ENCODE measurements around the gene PDE4D.

Gene PDE4D

GRCh38 chr5:59770953-59771352 is 122.6 kb downstream of the PDE4D start:
- H3K79me2 ChIP-seq (ENCODE audit: low read length) = no peaks in the 10 kb centered on the region
- H3K4me3 ChIP-seq (ENCODE audit: low read length) = no peak overlapping the region
- no peak for DNase-seq
- H2AFZ ChIP-seq (ENCODE audit: low read length) = no peak overlapping the region
- H3K9ac ChIP-seq (ENCODE audit: low read length) = no peak overlapping the region
- no peaks in the 10 kb centered on the region for H3K36me3 ChIP-seq (replicated peaks; ENCODE audit: insufficient read depth, low read length)
- no peaks in the 10 kb centered on the region for H4K20me1 ChIP-seq (ENCODE audit: insufficient read depth, low read length)
- no peaks in the 10 kb centered on the region for H3K4me1 ChIP-seq (ENCODE audit: low read length)
- no peaks in the 10 kb centered on the region for H3K27me3 ChIP-seq (replicated peaks; ENCODE audit: insufficient read depth, low read length)
- no peaks in the 10 kb centered on the region for H3K9me3 ChIP-seq (replicated peaks; ENCODE audit: insufficient read depth, low read length)
- H3K9me2 ChIP-seq (replicated peaks; ENCODE audit: insufficient read depth, low read length) = no peaks in the 10 kb centered on the region
- H3K4me2 ChIP-seq (ENCODE audit: low read depth, low read length) = no peak overlapping the region
- TF ChIP-seq, protein P1, sequence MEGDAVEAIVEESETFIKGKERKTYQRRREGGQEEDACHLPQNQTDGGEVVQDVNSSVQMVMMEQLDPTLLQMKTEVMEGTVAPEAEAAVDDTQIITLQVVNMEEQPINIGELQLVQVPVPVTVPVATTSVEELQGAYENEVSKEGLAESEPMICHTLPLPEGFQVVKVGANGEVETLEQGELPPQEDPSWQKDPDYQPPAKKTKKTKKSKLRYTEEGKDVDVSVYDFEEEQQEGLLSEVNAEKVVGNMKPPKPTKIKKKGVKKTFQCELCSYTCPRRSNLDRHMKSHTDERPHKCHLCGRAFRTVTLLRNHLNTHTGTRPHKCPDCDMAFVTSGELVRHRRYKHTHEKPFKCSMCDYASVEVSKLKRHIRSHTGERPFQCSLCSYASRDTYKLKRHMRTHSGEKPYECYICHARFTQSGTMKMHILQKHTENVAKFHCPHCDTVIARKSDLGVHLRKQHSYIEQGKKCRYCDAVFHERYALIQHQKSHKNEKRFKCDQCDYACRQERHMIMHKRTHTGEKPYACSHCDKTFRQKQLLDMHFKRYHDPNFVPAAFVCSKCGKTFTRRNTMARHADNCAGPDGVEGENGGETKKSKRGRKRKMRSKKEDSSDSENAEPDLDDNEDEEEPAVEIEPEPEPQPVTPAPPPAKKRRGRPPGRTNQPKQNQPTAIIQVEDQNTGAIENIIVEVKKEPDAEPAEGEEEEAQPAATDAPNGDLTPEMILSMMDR (IDR thresholded peaks at IDR 0.05; ENCODE audit: low read length) = no peak
- no peak for TF ChIP-seq EZH2 (optimal IDR thresholded peaks at IDR 0.05; ENCODE audit: low read depth, low read length)
- TF ChIP-seq EZH2phosphoT487 (IDR thresholded peaks at IDR 0.05; ENCODE audit: low read length) = no peak
- H3F3A ChIP-seq (ENCODE audit: insufficient read depth, low read length) = no peaks in the 10 kb centered on the region
- H3K27ac ChIP-seq (ENCODE audit: low read length) = no peak overlapping the region

DNA sequence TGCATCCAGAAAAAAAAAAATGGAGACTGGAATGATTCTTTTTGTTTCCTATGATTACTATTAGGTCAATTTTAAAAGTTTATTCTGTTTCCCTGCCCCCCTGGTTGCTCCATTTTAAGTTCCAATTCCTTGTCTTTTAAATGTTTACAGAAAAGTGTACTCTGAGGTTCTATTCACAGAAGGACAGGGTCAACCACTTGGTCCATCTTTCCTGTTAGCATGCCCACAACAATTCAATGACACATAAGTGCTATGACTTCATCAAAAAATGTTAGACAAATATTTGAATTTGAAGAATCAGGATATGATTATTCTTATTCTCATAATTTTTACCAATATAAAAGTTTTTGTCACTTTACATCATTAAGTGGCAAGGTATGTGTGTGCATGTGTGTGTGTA is 123.7 kb downstream of the PDE4D start:
- no peak for DNase-seq
- no peaks in the 10 kb centered on the region for H3K9me3 ChIP-seq (replicated peaks; ENCODE audit: insufficient read depth, low read length)
- H3K4me1 ChIP-seq (ENCODE audit: low read length) = no peaks in the 10 kb centered on the region
- no peaks in the 10 kb centered on the region for H3K36me3 ChIP-seq (replicated peaks; ENCODE audit: insufficient read depth, low read length)
- TF ChIP-seq EZH2phosphoT487 (IDR thresholded peaks at IDR 0.05; ENCODE audit: low read length) (no peak), EZH2 (optimal IDR thresholded peaks at IDR 0.05; ENCODE audit: low read depth, low read length) (no peak)
- TF ChIP-seq, protein P1 (IDR thresholded peaks at IDR 0.05; ENCODE audit: low read length) = no peak
- H3K9ac ChIP-seq (ENCODE audit: low read length) = no peak overlapping the region
- H2AFZ ChIP-seq (ENCODE audit: low read length) = no peak overlapping the region
- H3K4me2 ChIP-seq (ENCODE audit: low read depth, low read length) = no peak overlapping the region
- no peaks in the 10 kb centered on the region for H3K79me2 ChIP-seq (ENCODE audit: low read length)
- H3K27ac ChIP-seq (ENCODE audit: low read length) = no peak overlapping the region
- no peaks in the 10 kb centered on the region for H4K20me1 ChIP-seq (ENCODE audit: insufficient read depth, low read length)
- no peaks in the 10 kb centered on the region for H3F3A ChIP-seq (ENCODE audit: insufficient read depth, low read length)
- H3K27me3 ChIP-seq (replicated peaks; ENCODE audit: insufficient read depth, low read length) = no peaks in the 10 kb centered on the region
- no peak overlapping the region for H3K4me3 ChIP-seq (ENCODE audit: low read length)
- H3K9me2 ChIP-seq (replicated peaks; ENCODE audit: insufficient read depth, low read length) = no peaks in the 10 kb centered on the region

- Histone ChIP-seq H3K9ac (ENCODE audit: low read length) (no peak overlapping the region), H3K27ac (ENCODE audit: low read length) (no peak overlapping the region), H3K4me2 (ENCODE audit: low read depth, low read length) (no peak overlapping the region), H2AFZ (ENCODE audit: low read length) (no peak overlapping the region), H3K9me2 (replicated peaks; ENCODE audit: insufficient read depth, low read length) (no peaks in the 10 kb centered on the region), H3F3A (ENCODE audit: insufficient read depth, low read length) (no peaks in the 10 kb centered on the region), H3K4me3 (ENCODE audit: low read length) (no peak overlapping the region), H3K9me3 (replicated peaks; ENCODE audit: insufficient read depth, low read length) (no peaks in the 10 kb centered on the region), H3K27me3 (replicated peaks; ENCODE audit: insufficient read depth, low read length) (no peaks in the 10 kb centered on the region), H3K79me2 (ENCODE audit: low read length) (no peaks in the 10 kb centered on the region), H4K20me1 (ENCODE audit: insufficient read depth, low read length) (no peaks in the 10 kb centered on the region), H3K36me3 (replicated peaks; ENCODE audit: insufficient read depth, low read length) (no peaks in the 10 kb centered on the region), H3K4me1 (ENCODE audit: low read length) (no peaks in the 10 kb centered on the region)
- TF ChIP-seq EZH2phosphoT487 (IDR thresholded peaks at IDR 0.05; ENCODE audit: low read length) (no peak), EZH2 (optimal IDR thresholded peaks at IDR 0.05; ENCODE audit: low read depth, low read length) (no peak)
- TF ChIP-seq, protein P1 (IDR thresholded peaks at IDR 0.05; ENCODE audit: low read length) = no peak
- DNase-seq = no peak
Observed at GRCh38 chr5:59769041-59769360, 124.5 kb downstream of the PDE4D start.

Measured in MM.1S (cell line).